Activated CD4-positive, alpha-beta T cell treated with anti-CD3 and anti-CD28 coated beads, Interleukin-2, Interleukin-4, amounts not matched to agents 100 ng/mL and 50 ng/mL, durations not matched to agents 16 hours and 8 hours (primary cell): ENCODE data around the gene MAGOH.
"Not testable (repeated sequence)": the region's sequence is repeated elsewhere in the genome, so short reads cannot be mapped to it uniquely, and the experiment has no call there.

Experiments used
- DNase-seq: peaks from one replicate; pipeline ENCODE4 v3.0.0-alpha.2; 2020; ENCODE audit warnings: low spot score

MAGOH gene

DNA sequence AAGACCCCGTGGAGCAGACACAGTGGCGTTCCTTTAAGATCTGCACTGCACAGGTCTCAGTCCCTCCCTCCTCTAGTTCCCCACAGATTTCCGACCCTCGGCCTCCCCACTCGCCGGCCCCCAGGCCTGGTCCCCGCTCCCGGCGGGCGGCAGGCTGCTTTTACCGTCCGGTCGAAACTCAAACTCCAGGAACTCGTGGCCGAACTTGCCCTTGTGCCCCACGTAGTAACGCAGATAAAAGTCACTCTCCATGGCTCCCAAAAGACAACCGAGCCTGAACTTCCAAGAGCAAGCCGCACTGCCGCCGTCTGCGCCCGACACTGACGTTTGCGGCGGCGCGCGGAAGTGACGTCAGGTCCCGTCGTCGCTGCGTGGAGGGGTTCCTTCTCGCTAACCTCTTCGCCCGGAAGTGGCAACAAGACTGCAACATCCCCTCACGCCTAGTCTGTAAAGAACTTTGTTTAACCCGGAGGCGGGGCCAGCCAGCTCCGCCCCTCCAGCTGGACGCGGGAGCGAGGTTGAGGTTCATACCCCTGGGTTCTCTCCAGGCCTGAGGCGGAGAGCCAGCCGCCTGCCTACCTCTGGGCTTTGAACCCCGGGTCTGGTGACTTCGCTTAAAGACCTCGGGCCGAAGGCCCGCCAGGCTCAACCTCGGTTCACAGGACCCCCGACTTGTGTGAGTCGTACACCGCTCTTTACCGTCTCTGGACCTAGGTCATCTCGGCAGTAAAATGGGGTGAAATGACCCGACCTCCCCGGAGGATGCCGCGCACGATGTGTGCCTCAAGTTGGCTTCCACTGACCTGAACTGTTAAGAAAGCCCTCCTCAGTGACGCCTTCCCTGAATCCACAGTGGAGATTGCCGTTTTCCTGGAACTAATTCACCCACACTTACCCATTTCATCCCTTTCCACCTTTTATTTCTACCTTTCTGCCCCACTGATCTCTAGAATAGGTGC is at the start of gene MAGOH:
MAGOH (minus strand) TSS at position 322 of the 959 bp plus-strand sequence; CDS start at position 252, 70 bp downstream.
- DNase-seq, result peak; percentile 96

GRCh38 chr1:53286955-53287354 is 48.6 kb upstream of the MAGOH start:
- no peak for DNase-seq

GRCh38 chr1:53285969-53286760 is 47.8 kb upstream of the MAGOH start:
- no peak for DNase-seq

- no peak for DNase-seq
Observed at GRCh38 chr1:53285546-53285945, 47.2 kb upstream of the MAGOH start.

- no peak for DNase-seq
Observed at GRCh38 chr1:53284224-53285020, 46.1 kb upstream of the MAGOH start.

- not testable (repeated sequence) for DNase-seq
Observed at GRCh38 chr1:53283156-53283555, 44.8 kb upstream of the MAGOH start.

GRCh38 chr1:53281133-53281532 is 42.8 kb upstream of the MAGOH start:
- DNase-seq, result no peak

DNA sequence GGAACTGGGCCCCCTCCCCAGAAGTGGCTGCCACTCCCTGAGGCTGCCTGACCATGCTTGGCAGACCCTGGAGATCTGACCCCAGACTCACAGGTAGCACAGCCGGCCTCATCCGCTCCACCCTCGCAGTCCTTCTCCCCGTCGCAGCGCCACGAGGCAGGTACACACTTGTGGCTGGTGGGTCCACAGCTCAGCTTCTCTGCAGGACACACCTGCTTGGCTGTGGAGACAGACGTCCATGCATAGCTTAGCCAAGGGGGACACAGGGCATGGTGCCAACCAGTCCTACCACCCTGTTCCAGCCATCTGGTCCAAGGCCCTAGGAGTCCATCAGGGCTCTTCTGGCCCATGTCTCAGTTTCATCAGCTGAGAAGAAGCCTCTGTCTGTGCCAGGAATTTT is 42.2 kb upstream of the MAGOH start:
- DNase-seq, result no peak

DNA sequence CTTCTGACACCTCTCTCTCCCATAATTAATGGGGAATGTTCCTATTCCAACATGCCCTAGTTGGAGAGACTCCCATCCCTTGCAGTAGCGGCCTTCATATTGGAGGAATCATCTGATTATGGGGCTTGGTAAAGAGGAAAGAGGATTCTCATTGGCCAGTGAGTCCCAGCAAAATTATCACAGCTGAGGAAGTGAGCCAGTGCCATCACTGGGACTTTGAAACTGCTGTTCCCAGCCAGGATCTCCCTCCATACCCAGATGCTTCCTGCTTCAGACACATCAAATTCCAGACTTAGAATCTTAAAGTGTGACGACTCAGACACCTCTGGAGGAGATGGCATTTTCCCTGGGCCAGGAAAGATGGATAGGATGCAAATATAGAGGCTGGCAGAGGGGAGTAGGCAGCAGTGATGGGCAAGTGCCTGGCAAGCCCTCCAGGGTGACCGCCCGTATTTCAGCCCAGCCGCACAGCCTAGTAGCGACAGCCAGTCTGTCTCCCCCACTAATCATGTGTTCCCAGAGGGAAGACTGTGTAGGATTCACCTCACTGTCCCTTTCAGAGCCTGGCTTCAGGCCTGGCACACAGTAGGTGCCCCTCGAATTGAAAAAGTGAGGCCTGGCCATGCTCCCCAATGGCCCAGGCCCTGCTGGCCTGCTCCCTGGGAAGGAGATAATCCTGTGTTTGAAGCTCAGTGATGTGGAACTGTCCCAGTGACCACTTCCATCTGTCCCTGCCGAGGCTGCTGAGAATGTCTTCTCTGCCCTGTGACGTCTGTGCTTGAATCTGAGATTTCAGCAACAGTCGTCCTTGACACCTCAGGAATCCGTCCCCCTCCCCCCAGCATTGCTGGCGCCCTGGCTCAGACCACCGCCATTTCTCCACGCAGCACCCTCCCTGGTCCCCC is 41.2 kb upstream of the MAGOH start:
- no peak for DNase-seq

GRCh38 chr1:53278298-53278725 is 40.0 kb upstream of the MAGOH start:
- peak; percentile 43 for DNase-seq

- no peak for DNase-seq
Observed at GRCh38 chr1:53277326-53277725, 39.0 kb upstream of the MAGOH start.

DNA sequence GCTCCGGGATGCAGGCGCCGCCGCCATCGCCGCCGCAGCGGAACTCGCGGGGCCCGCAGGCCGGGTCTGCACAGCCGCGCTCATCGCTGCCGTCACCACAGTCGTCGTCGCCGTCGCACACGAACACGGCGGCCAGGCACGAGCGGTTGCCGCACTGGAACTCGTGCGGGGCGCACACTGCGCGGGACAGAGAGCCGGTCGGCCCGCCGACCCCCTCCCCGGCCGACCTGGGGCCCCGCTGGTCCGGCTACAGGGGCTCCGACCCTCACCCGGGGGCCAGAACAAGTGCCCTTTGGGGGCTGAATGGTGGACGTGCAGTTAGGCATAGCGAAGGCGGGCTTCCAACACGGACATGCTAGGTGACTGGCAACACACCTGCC is 38.6 kb upstream of the MAGOH start:
- DNase-seq, result no peak

DNA sequence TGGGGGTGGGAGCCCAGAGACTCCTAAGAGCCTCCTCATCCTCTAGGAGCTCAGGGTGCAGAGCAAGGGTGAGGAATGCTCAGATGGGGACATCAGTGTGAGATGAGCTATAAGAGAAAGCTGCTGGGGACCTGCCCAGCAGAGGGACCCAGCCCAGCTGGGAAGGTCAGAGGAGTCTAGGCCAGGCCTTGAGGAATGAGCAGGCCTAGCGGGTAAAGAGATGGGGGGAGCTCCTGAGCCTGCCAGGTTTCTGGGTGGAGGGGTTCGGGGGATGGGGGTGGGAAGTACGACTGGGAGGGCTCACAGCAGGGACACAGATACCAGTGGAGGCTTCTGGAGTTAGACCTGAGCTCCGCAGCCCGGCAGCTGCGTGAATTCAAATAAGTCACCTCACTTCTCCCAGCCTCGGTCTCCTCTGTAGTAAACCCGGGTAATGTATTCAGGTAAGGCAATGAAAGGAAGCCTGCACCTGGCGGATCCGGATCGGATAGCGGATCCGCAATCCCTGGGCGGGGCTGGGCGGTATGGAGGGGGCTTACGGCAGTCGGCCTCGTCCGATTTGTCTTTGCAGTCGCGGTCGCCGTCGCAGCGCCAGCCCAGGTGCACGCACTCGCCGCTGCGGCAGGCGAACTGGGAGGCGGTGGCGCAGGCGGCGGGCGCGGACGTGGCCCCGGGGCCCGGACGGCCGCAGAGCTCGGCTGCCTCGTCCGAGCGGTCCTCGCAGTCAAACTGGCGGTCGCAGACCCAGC is 38.0 kb upstream of the MAGOH start:
- DNase-seq, result no peak

GRCh38 chr1:53275566-53275965 is 37.2 kb upstream of the MAGOH start:
- no peak for DNase-seq

DNA sequence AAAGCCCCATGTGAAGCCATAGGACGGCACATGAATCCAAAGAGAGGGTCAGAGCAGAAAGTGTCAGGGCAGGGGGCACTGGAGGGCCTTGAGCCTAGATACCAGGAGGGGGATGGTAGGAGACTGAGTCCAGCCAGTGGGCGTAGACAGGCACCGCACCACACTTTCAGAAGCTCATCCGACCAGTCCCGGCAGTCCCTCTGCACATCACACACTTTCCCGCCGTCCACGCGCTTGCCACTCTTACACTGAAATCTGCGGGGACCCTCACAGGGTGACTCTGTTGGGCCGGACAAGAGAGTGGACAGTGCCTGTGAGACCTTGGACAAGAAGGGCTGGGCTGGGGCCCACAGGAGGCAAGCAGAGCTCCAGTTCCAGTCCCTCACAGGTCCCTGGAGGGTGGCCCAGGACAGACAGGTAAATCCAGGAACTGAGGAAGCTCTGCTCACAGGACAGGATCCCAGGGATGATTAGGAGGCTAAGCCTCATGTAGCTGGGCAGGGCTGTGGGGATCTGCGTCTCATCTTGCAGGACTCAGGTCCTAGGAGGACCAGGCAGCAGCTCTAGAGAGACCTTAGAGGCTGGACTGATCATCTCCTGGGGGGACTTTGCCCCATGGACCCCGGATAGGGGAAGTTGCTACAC is 36.3 kb upstream of the MAGOH start:
- DNase-seq, result no peak

DNA sequence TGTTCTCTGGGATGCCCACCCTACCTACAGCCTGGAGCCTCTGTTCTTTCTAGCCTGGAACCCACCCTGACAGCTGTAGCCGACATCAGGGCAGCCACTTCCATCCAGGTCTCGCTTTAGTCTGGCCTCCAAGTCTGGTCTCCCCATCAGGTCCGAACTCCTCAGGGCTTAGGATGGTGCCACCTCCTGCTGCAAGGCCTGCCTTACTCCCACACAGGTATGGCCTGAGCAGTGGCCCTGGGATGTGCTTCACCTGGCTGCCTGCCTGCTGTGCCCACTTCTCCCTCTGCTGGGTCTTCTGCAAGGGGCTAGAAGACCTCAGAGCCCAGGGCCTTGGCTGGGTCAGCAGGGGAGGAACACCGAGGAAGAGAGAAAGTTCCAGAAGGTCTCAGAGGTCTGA is 35.7 kb upstream of the MAGOH start:
- DNase-seq, result no peak

DNA sequence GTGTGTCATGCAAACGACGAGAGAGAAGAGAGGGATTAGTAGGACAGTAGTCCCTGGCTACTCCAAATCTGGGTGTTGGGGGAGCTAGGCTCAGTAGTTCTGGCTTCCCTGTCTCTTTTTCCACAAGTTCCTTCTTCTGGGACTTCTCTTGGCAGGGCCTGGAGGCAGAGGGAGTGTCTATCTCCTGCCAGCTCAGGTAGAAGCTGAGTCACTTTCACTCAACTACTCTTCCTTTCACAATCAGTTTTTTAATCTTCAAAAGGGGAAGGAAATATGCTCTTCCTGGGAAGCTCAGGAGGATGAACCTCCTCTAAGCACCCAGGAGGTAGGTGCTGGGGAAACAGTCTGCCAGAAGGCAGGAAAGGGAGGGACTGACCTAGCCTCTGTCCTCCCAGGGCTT is 35.2 kb upstream of the MAGOH start:
- DNase-seq, result no peak

DNA sequence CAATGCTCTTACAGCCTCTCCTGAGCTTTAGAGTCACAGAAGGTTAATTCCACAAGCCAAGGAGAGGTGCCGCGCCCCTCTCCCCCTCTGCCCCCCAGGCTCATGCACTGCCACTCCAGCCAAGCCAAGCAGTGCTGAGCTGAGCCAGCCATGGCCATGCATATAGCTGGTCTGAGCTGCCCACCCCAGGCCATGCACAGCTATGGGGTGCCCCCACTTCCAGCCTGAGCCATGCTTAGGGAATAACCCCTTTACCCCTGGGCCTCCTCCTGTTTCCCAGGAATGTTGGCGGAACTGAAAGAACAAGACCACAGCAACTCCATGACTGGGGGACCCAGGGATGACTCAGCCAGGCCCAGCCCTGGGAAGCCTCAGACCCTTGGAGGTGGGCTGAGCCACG is 34.0 kb upstream of the MAGOH start:
- no peak for DNase-seq

DNA sequence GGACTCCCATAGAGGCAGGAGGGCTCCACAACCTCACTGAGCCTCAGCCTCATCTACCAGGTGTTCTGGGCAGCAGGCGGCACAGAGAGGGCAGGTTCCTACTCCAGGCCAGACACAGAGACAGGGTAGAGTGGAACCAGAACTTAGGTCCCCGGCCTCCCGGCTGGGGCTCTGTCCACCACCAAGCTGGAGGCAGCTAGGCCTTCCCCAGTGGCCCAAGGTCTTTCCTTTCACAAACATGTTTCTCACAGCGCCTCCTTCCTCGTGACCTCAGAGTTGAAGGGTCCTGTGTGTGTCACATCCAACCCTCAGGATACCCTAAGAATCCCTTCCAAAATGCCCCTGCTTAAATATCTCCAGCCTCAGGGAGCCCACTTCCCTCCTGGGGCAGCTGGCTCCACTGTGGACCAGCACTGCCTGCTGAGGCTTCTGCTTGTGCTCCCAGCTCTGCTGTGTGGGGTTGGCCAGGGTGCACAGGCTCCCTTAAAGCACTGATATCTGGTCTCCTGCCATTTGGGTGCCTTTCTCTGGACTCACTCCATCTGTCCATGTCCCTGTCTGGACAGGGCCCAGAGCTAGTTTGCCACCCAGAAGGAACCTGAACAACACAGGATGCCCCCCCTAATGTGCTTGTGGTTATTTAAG is 33.2 kb upstream of the MAGOH start:
- no peak for DNase-seq
